IMR-90 (cell line): ENCODE data around the gene POLE4.

Experiments used
- BHLHE40 ChIP-seq: fragments of 150-350 bp; IDR thresholded peaks from 2 replicates; pipeline ENCODE4 v1.6.1; 2016; ENCODE audit warnings: mild to moderate bottlenecking, low read depth, low read length
- CEBPB ChIP-seq: IDR thresholded peaks from 2 replicates; pipeline ENCODE4 v1.6.1; 2012; ENCODE audit warnings: low read depth, low read length, improper control_type of control experiment
- MXI1 ChIP-seq: IDR thresholded peaks from 2 replicates; pipeline ENCODE4 v1.6.1; 2012; ENCODE audit warnings: low read depth, mild to moderate bottlenecking, low read length, moderate library complexity, borderline replicate concordance
- NFE2L2 ChIP-seq: fragments of 150-350 bp; IDR thresholded peaks from 2 replicates; pipeline ENCODE4 v1.6.1; 2016; ENCODE audit warnings: low read depth, mild to moderate bottlenecking, low read length
- POLR2A ChIP-seq: IDR thresholded peaks from 2 replicates; pipeline ENCODE4 v1.6.1; 2012; ENCODE audit warnings: mild to moderate bottlenecking, low read depth, low read length
- RAD21 ChIP-seq: IDR thresholded peaks from 2 replicates; pipeline ENCODE4 v1.6.1; 2012; ENCODE audit warnings: low read length, improper control_type of control experiment
- TF ChIP-seq, protein P1 (sequence below): conservative IDR thresholded peaks from 2 replicates; pipeline ENCODE4 v1.5.1; 2012; ENCODE audit warnings: mild to moderate bottlenecking, low read depth, low read length, improper control_type of control experiment

DNA sequence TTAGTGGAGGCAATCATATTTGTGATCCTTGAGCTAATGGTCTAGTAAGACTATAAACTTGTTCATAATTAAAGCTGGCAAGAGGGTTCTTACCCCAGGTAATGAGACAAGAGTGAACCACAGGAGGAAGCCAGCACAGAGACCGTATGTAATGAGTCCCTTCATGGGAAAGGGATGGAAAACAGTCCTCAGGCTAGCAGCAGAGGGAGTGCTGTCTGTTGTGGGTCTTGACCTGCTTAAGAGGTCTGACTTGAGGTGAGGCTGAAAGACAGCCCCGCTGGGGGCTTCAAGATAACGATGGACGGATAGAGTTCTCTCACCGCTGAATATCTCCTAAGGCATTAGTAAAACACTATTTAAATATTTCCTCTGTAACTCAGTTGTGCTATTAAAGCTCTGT is 16.2 kb upstream of the POLE4 start:
- TF ChIP-seq, protein P1, sequence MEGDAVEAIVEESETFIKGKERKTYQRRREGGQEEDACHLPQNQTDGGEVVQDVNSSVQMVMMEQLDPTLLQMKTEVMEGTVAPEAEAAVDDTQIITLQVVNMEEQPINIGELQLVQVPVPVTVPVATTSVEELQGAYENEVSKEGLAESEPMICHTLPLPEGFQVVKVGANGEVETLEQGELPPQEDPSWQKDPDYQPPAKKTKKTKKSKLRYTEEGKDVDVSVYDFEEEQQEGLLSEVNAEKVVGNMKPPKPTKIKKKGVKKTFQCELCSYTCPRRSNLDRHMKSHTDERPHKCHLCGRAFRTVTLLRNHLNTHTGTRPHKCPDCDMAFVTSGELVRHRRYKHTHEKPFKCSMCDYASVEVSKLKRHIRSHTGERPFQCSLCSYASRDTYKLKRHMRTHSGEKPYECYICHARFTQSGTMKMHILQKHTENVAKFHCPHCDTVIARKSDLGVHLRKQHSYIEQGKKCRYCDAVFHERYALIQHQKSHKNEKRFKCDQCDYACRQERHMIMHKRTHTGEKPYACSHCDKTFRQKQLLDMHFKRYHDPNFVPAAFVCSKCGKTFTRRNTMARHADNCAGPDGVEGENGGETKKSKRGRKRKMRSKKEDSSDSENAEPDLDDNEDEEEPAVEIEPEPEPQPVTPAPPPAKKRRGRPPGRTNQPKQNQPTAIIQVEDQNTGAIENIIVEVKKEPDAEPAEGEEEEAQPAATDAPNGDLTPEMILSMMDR: no peak
- TF ChIP-seq MXI1 (no peak), CEBPB (no peak), NFE2L2 (no peak), POLR2A (no peak), BHLHE40 (no peak), RAD21 (no peak)
